Stimulated activated CD8-positive, alpha-beta memory T cell treated with anti-CD3 and anti-CD28 coated beads, Interleukin-7, amount 100 ng/mL, for 24 hours (primary cell): ENCODE results near the gene ABHD1.
A peak's percentile ranks its signal among the peaks of the same experiment; 100 is the strongest.
"Not testable (repeated sequence)": the region's sequence is repeated elsewhere in the genome, so short reads cannot be mapped to it uniquely, and the experiment has no call there.

Experiments used
- DNase-seq: peaks from one replicate; pipeline ENCODE4 v3.0.0-alpha.2; 2020; ENCODE audit warnings: low read depth

The ABHD1 gene

GRCh38 chr2:27123302-27124150 lies at the start of gene ABHD1:
Gene ABHD1, plus strand, starts transcription at chr2:27123815. Its CDS starts 134 bp downstream, at chr2:27123949.
- no peak for DNase-seq

- no peak for DNase-seq
These were observed 48.7 kb upstream of the ABHD1 start for GRCh38 chr2:27074738-27075565.

- DNase-seq: not testable (repeated sequence)
These were observed 48.1 kb upstream of the ABHD1 start for GRCh38 chr2:27075566-27075871.

GRCh38 chr2:27076323-27076722 lies 47.3 kb upstream of the ABHD1 start:
- no peak for DNase-seq

GRCh38 chr2:27077231-27077630 lies 46.4 kb upstream of the ABHD1 start:
- DNase-seq: no peak

- DNase-seq: no peak
These were observed 45.1 kb upstream of the ABHD1 start, which contains the start of gene EMILIN1 for GRCh38 chr2:27078267-27079194. Gene EMILIN1, plus strand, starts transcription at chr2:27078615. Its CDS starts 451 bp downstream, at chr2:27079066.

GRCh38 chr2:27079233-27080139 lies 44.1 kb upstream of the ABHD1 start:
- no peak for DNase-seq

GRCh38 chr2:27080140-27080469 lies 43.5 kb upstream of the ABHD1 start:
- DNase-seq: no peak

- no peak for DNase-seq
These were observed 43.0 kb upstream of the ABHD1 start for GRCh38 chr2:27080603-27080936.

GRCh38 chr2:27081984-27082772 lies 41.4 kb upstream of the ABHD1 start:
- no peak for DNase-seq

- DNase-seq: no peak
These were observed 40.7 kb upstream of the ABHD1 start for GRCh38 chr2:27082773-27083409.

GRCh38 chr2:27083410-27084296 lies 40.0 kb upstream of the ABHD1 start:
- no peak for DNase-seq

- no peak for DNase-seq
These were observed 39.1 kb upstream of the ABHD1 start for GRCh38 chr2:27084297-27085061.

GRCh38 chr2:27085062-27085672 lies 38.4 kb upstream of the ABHD1 start:
- no peak for DNase-seq

GRCh38 chr2:27085673-27086089 lies 37.9 kb upstream of the ABHD1 start:
- no peak for DNase-seq

- peak; percentile 94 for DNase-seq
These were observed 37.4 kb upstream of the ABHD1 start for GRCh38 chr2:27086090-27086723.
